Glomerular visceral epithelial cell (primary cell): ENCODE data around the gene FCRLA.

Experiments used
- DNase-seq: peaks from one replicate; pipeline ENCODE4 v3.0.0-alpha.2; 2016; ENCODE audit errors: extremely low spot score

Gene FCRLA

DNA sequence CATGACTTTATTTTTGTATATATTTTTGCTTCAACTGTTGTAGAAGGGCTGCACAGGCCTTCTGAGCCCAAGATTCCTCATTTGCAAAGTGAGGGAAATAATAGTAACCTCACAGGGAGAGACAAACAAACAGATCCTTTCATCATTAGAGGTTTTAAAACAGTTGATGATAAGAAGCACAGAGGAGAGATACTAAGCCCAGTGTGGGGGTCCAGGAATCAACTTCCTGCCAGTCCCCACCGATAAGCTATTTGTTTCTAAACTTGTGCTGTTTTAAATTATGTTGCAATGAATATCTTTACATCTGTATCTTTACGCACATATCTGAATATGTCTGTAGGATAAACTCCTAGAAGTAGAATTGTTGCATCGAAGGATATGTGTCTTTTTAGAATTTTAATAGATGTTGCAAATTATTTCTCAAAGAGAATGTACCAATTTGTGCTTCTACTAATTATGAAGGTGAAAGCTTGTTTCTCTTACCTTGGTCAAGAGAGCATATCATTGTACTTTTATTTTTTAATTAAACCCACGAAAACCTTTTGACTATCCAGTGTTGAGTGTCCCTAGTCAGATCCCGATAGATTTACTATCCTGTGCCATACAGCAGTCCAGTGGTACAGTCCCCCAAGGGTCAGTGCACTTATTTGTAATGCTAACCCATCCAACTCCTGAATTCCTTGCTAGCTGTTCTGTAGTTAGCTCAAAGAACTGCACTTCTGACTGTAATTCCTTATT is 25.1 kb downstream of the FCRLA start:
- DNase-seq = no peak

DNA sequence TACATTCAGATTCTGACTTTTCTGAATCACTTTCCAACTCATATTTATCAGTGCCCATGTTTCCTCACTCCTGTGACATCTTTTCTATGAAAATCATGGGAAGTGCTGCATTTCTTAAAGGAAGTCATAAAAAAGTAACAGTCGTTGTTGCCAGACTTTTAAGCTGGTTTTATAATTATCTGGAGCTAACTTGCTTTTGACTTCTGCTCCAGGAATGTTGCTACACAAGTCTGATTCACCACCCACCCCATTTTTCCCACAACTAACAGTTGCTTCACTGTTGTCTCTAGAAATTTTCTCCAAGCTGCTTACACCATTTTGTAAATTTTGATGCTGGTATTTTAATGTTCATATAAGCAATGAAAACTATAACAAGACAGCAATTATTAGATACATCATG is 26.5 kb downstream of the FCRLA start:
- peak; percentile 38 for DNase-seq

DNA sequence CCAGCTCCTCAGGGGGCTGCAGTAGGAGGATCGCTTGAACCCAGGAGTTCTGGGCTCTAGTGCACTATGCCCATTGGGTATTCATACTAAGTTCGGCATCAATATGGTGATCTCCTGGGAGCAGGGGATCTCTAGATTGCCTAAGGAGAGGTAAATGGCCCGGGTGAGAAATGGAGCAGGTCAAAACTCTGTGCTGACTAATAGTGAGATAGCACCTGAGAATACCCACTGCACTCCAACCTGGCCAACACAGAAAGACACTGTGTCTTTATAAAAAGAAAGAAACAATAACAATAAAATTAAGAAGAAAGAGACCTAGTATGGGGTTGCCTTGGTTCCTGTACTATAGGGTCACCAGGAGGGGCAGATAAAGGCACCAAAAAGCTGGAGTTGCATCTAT is 28.8 kb downstream of the FCRLA start:
- DNase-seq = no peak

DNA sequence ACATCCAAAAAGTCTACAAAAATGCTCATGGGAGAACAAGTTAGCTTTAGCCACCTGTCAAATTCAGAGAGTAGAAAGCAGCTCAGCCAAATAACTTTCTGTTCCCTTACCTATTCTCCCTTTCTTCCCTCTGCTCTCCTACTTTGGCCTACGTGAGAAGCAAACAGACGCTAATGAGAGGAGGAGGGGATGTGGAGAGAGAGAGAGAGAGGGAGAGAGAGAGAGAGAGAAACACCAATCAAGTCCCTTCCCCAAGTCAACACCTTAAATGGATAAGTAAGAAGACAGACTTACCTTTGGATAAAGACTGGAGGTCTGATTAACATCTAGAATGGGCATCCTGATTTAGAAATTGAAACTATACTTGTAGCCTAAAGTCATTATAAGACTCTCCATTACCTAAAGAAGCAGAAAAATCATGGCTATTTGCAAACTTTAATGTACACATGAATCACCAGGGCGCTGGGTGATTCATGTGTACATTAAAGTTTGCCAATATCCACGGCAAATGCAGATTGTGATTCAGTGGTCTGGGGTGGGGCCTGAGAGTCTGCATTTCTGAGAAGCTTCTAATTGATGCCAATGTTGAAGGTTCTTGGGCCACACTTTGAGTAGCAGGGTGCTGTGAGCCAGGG is 29.4 kb downstream of the FCRLA start:
- no peak for DNase-seq

DNA sequence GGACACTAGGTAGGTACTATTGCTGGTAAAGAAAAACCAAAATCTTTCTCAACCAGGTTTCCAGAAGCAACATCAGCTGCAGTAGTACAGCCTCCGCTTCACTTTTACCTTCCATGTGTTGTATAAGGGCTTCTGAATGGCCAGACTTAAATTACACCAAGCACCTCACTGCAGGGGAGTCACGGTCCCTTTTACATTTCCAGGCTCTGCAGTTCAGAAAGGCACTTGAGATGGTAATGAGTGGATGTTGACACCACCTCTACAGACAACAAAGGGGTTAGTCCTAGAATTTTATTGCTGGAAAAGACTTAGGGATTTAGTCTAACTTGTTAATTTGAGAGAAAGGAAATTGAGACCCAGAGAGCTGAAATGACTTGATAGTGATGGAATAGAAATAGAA is 30.6 kb downstream of the FCRLA start:
- DNase-seq = no peak

DNA sequence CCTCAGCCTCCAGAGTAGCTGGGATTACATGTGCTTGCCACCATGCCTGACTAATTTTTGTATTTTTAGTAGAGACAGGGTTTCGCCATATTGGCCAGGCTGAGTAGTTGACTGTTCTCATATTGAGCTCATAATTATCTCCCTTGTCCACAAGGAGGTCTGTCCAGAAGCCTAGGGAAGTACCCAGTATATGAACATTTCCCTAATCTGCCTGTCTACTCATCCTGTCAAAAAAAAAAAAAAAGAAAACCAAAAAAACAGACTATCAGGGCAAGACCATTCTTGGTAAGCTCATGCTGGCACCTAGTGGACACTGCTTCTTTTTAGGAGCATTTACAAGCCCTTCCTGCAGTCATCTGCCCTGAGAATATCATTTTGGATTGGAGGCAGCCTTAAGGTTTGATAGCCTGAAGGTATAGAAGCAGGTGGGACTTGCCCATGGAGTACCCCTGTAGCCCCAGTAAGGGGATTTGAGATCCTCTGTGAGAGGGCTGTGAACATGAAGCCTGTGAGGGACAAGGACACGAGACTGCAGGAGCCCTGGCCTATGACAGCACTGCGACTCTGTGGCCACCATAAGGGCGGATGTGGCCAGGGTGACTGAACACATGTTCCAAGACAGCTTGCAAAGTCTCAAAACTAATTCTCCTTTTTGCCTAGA is 31.7 kb downstream of the FCRLA start:
- DNase-seq = peak; percentile 60

DNA sequence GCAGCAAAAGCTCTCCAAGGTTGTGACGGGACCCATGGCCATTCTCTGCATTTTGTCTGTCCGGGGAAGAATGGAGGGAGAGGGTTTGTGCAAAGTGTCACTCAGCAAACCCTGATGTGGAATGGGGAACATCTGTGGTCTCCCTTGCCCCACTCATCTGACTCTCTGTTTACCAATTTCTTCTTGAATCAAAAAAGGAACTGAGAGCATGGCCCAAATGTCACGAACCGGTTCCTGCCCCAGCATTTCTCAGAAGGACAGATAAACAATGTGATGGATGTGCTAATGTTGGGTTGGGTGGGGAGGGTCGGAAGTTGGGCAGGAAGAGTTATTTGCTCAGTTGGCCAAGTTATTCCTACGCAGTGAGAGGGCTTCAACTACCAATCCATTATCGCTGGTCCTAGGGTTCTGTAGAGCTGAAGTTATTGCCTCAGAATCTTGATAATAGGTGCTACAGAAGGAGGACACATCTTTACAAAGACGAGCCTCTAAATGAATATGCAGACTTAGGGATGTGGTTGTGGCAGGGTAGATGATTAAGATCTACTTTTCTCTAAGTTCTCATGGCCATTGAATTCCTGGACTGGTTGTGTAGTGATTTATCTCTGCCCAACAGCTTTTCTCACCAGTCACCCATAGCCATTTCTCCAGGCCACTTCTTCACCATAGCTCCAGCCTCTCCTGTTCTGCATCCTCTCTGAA is 33.0 kb downstream of the FCRLA start:
- no peak for DNase-seq

DNA sequence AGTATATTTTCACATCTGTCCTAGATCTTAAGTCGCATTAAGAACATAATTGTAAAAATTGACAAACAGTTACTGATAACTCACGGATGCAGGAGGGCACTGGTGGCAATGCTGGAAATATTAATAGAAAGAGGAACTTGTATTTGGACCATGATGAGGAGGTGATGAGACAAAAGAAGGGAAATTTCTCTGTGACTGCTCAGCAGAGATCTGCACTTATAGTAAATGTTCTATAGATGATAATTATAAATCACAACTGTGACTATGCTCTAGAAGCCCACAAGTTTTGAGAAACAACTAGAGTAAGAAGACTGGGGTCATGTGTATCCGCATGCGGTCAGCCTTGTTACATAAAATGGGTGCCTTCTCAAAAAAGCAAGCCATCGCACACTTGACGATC is 33.9 kb downstream of the FCRLA start:
- DNase-seq = no peak

DNA sequence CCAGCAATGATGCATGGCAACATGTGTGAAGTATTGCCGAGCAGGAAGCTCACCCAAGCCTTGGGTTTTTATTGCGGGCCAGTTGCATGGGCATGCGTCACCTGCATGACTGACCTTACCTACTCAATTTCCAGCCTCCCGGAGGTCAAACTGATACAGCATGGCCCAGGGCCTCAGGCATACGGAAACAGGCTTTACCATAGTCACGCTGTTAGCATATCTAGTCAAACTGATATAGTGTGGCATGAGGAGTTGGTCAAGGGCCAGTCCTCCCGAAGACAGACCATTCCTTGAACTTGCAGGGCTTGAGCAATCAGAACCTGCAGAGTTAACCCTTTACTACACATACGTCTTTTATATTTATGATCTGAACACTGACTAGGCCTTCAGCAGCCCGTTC is 36.2 kb downstream of the FCRLA start:
- DNase-seq = no peak

DNA sequence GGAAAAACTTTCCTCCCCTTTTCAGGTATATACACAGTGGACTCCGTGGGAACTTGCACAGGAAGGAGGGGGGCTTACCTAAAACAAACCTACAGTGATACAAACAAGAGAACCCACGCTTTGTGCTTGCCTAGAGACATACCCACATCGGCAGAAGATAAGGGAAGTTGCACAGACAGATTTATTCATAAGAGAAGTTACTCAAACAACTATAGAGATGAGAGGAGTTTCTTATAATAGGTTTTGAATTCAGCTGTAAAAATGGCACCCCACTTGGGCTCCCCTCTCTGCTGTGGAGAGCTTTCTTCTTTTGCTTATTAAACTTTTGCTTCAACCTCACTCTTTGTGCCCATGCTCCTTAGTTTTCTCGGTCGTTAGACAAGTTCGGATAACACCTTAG is 40.8 kb downstream of the FCRLA start:
- no peak for DNase-seq

DNA sequence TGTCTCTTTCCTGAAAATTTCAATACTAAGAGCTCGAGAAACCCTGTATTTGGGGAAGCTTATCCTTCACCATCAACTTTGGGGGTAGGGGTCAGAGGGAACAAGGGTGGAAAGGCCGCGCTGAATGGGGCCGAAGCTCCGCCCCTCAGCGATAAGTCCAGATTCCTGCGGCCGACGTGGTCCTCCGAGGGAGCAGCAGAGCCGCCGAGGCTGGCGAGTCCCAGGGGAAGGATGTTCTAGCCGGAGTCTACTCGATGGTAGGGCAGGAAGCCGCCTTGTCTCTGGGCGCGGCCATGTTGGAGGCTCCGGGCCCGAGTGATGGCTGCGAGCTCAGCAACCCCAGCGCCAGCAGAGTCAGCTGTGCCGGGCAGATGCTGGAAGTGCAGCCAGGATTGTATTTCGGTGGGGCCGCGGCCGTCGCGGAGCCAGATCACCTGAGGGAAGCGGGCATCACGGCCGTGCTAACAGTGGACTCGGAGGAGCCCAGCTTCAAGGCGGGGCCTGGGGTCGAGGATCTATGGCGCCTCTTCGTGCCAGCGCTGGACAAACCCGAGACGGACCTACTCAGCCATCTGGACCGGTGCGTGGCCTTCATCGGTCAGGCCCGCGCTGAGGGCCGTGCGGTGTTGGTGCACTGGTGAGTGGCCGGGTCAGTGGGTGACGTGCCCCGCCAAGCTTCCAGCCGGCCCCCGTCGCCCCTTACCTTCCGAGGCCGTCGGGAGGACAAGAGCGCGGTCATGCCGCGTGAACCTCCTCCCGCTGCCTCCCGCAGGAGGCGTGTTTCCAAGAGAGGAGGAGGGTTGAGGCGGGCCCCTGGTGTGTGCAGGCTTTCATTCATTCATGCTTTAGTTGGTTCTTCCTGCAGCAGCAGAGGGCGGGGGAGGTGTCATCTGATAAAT is 42.7 kb downstream of the FCRLA start, which contains the start of gene DUSP12:
TSS of gene DUSP12 (plus strand) at position 278 of the 899 bp plus-strand sequence. CDS start at position 294, 16 bp downstream.
- DNase-seq = peak; percentile 96

DNA sequence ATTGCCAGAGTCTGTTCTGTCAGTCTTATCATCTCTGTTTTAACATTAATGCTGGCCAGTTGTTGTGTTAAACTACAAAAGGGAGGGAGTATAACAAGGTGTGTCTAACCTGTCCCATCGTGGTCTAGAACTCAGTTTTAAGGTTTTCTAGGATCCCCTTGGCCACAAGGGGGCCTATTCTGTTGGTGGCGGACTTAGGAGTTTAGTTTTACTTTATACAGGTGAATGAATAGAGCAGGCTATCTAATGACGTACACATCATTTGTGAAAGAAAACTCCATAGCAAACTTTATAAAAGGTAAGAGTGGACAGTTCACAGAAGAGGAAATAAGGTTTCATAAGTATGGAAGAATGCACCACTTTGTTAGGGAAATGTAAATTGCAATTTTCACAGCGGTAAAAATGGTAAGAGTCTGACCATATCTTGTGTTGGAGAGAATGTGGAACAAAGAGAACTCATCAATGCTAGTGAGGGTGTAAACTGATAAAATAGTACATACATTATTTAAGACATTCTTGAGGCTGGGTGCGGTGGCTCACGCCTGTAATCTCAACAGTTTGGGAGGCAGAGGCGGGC is 56.6 kb downstream of the FCRLA start:
- peak; percentile 24 for DNase-seq
